Measurements from ENCODE around the gene OCRL. TPM values are rescaled to one million over a fixed set of nuclear protein-coding genes. Genes with fewer than 3 reads are reported as not detected.
"Not testable (repeated sequence)": the region's sequence is repeated elsewhere in the genome, so short reads cannot be mapped to it uniquely, and the experiment has no call there.

OCRL gene
- total RNA-seq, 4 donors from 2014 or later, result 41.1 to 62.3 (median 59.8) TPM

GRCh38 chrX:129572422-129572821 lies 32.4 kb downstream of the OCRL start:
- Histone ChIP-seq H3K36me3 (peaks cover 6 to 51% (median 30%) of the 10 kb centered on the region in 4 donors), H3K9me3 (no peaks in the 10 kb centered on the region), H3K4me3 (no peak overlapping the region), H3K4me1 (peaks cover 0 to 8% (median 3%) of the 10 kb centered on the region in 4 donors), H3K27me3 (no peaks in the 10 kb centered on the region), H3K27ac (replicated peaks in 1 of 4) (no peak overlapping the region)
- no peak for TF ChIP-seq POLR2AphosphoS5 (IDR thresholded peaks at IDR 0.05)
- DNase-seq (ENCODE audit: extremely low spot score), result no peak
- intact Hi-C loops (cut with DNase I), result no loop called here
- 76% methylated on average over 2 of the region's 2 CpGs for WGBS

GRCh38 chrX:129573652-129574051 lies 33.6 kb downstream of the OCRL start:
- WGBS, result 83% methylated on average over 4 of the region's 4 CpGs
- H3K4me3 ChIP-seq; H3K27ac ChIP-seq (replicated peaks in 1 of 4); intact Hi-C loops (cut with DNase I); H3K9me3 ChIP-seq; DNase-seq (ENCODE audit: extremely low spot score); H3K27me3 ChIP-seq: not testable (repeated sequence)
- Histone ChIP-seq H3K36me3 (peaks cover 6 to 39% (median 25%) of the 10 kb centered on the region in 4 donors), H3K4me1 (peaks cover 0 to 16% (median 6%) of the 10 kb centered on the region in 4 donors)

- 69% methylated on average over 2 of the region's 2 CpGs for WGBS
- Histone ChIP-seq H3K4me3 (no peak overlapping the region), H3K9me3 (no peaks in the 10 kb centered on the region), H3K27ac (replicated peaks in 1 of 4) (no peak overlapping the region), H3K27me3 (no peaks in the 10 kb centered on the region), H3K36me3 (peaks cover 6 to 33% (median 20%) of the 10 kb centered on the region in 4 donors), H3K4me1 (peaks cover 0 to 16% (median 6%) of the 10 kb centered on the region in 4 donors)
- no peak for DNase-seq (ENCODE audit: extremely low spot score)
- intact Hi-C loops (cut with DNase I), result no loop called here
- TF ChIP-seq POLR2AphosphoS5 (IDR thresholded peaks at IDR 0.05) (no peak), CTCF (IDR thresholded peaks at IDR 0.05) (no peak), EP300 (IDR thresholded peaks at IDR 0.05) (no peak), POLR2A (IDR thresholded peaks at IDR 0.05; ENCODE audit: low read depth) (no peak)
Measured at GRCh38 chrX:129574214-129574613, 34.2 kb downstream of the OCRL start.

GRCh38 chrX:129576539-129576938 lies 36.5 kb downstream of the OCRL start:
- no peak for DNase-seq (ENCODE audit: extremely low spot score)
- Histone ChIP-seq H3K4me3 (no peak overlapping the region), H3K36me3 (peaks cover 0 to 22% (median 16%) of the 10 kb centered on the region in 4 donors), H3K4me1 (peaks cover 0 to 16% (median 6%) of the 10 kb centered on the region in 4 donors), H3K9me3 (no peaks in the 10 kb centered on the region), H3K27me3 (no peaks in the 10 kb centered on the region), H3K27ac (replicated peaks in 1 of 4) (no peak overlapping the region)
- 67% methylated on average over 3 of the region's 3 CpGs for WGBS
- TF ChIP-seq EP300 (IDR thresholded peaks at IDR 0.05), result no peak
- TF ChIP-seq POLR2AphosphoS5 (IDR thresholded peaks at IDR 0.05), result no peak
- TF ChIP-seq CTCF (IDR thresholded peaks at IDR 0.05), result no peak
- no peak for TF ChIP-seq POLR2A (IDR thresholded peaks at IDR 0.05; ENCODE audit: low read depth)
- intact Hi-C loops (cut with DNase I), result no loop called here

GRCh38 chrX:129577473-129577872 lies 37.4 kb downstream of the OCRL start:
- no peaks in the 10 kb centered on the region for H3K27me3 ChIP-seq
- no peak for DNase-seq (ENCODE audit: extremely low spot score)
- intact Hi-C loops (cut with DNase I), result no loop called here

More at GRCh38 chrX:129577473-129577872, 37.4 kb downstream of the OCRL start:
- H3K4me3 ChIP-seq, result no peak overlapping the region
- peaks cover 0 to 22% (median 16%) of the 10 kb centered on the region in 4 donors for H3K36me3 ChIP-seq
- TF ChIP-seq EP300 (IDR thresholded peaks at IDR 0.05) (no peak), CTCF (IDR thresholded peaks at IDR 0.05) (no peak), POLR2A (IDR thresholded peaks at IDR 0.05; ENCODE audit: low read depth) (no peak), POLR2AphosphoS5 (IDR thresholded peaks at IDR 0.05) (no peak)
- no peaks in the 10 kb centered on the region for H3K9me3 ChIP-seq
- WGBS, result 50% methylated on average over 5 of the region's 5 CpGs
- H3K27ac ChIP-seq (replicated peaks in 1 of 4), result no peak overlapping the region
- peaks cover 0 to 16% (median 7%) of the 10 kb centered on the region in 4 donors for H3K4me1 ChIP-seq

All from esophagus muscularis mucosa (tissue), 4 donors.